Measurements from ENCODE around the gene APBB1IP.

Gene APBB1IP

DNA sequence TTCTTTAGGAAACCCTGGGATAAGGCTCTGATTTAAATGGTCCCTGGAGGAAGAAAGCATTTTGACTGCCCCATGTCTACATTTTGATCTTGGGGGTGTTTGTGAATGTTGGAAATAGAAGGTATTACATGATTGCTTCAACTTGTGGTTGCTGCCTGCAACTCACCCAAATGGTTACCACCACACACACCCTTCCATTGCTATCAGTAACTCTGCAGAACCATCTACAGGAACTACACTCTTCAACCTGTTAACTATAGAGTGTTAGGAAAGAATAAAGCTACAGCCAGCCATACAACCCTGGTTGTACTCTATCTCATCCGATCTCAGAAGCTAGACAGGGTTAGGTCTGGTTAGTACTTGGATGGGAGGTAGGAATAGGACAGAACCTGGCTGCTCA is 71.2 kb downstream of the APBB1IP start:
- no peak for DNase-seq

DNA sequence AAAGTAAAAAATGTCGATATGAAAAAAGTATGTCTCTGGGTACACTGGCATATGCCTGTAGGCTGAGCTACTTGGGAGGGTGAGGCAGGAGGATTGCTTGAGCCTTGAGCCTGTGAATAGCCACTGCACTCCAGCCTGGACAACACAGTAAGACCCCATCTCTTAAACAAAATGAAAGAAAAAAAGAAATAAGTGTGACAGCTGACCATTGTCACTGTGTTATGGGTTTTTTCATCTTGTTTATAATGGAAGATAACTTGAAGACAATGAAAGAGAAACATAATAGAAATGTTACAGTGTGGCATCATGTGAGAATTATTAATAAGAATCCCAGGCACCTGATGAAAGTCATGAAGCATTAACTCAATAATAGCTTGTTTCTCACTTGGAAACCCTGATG is 75.0 kb downstream of the APBB1IP start:
- DNase-seq = no peak

DNA sequence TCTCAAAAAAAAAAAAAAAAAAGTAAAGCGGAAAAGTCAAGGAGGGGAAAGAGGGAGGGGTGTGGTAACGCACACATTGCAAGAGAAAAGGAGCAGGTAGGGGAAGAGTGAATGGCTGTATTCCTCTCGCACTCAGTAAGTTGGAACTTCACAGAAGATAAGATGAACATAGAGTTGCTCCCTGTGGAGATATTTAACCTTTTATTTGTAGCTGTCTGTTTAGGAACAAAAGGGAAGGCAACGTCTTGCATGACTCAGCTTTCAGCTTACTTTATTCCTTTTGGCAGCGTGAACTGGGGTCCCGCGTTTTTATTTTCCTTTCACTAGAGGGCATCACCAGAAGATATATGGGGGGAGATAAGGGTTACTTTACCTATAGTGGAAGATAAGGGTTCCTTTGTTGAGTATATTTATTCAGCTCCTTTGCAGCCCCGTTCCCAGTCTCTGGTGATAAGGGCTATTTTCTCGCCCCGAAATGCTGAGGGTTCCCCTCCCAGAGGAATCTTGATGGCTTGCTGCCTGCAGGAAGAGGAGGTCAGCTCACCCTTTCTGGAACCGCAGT is 78.5 kb downstream of the APBB1IP start:
- peak; percentile 3 for DNase-seq

DNA sequence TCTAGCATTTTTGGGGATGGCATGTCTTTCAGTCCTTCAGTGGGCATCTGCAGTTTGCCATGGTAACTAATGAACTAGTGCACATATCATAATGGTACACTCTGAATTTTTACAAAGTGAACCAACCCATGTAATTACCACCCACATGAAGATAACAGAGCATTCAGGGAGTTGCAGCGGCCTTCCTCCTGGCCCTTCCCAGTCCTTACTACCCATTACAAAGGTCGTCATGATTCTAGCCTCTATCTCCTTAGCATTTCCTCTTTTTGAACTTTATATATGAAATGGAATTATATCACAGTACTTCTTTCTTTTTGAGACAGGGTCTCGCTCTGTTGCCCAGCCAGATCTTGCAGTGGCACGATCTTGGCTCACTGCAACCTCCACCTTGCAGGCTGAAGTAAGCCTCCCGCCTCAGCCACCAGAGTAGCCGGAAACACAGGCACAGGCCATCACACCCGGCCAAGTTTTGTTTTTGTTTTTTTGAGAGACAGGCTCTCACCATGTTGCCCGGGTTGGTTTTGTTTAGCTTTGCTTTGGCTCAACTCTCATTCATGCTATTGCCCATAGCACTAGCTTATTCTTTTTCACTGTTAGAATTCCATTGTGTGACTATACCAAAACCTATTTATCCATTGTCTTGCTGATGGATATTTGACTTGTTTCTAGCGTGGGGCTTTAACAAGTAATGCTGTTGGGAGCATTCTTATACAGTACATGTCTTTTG is 79.2 kb downstream of the APBB1IP start:
- no peak for DNase-seq

DNA sequence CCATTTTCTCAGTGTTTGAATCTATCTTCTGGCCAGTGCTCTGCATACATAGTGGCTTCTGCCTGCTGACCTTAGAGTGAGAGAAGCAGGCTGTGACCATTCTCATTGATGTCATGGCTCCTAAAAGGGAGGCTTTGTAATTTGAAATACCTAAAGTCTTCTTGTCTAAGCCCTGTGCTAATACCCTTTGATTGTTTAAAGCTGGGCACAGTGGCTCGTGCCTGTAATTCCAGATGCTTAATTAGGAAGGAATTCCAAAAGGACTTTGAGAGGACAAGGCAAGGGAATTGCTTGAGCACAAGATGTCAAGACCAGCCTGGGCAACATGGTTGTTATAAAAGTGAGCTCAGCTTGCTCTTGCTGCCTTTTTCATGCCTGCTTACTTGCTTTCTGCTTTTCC is 81.7 kb downstream of the APBB1IP start:
- no peak for DNase-seq

DNA sequence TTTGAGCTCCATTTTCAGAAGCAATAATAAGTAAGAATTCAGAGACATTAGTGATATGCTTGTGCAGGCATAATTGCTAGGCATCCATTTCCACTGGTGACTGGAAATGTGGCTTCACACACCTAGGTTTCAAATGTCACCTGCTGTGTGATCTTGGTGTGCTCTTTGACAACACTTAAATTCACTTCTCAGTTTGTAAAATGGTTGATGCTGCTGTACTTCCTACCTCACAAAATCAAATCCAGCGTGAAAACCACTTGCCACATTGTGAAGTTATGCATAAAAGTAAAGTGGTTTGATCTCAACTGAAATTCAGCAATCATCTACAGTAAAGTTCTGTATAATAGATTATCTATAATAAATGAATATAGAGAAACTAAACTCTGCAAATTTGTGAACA is 82.4 kb downstream of the APBB1IP start:
- no peak for DNase-seq

DNA sequence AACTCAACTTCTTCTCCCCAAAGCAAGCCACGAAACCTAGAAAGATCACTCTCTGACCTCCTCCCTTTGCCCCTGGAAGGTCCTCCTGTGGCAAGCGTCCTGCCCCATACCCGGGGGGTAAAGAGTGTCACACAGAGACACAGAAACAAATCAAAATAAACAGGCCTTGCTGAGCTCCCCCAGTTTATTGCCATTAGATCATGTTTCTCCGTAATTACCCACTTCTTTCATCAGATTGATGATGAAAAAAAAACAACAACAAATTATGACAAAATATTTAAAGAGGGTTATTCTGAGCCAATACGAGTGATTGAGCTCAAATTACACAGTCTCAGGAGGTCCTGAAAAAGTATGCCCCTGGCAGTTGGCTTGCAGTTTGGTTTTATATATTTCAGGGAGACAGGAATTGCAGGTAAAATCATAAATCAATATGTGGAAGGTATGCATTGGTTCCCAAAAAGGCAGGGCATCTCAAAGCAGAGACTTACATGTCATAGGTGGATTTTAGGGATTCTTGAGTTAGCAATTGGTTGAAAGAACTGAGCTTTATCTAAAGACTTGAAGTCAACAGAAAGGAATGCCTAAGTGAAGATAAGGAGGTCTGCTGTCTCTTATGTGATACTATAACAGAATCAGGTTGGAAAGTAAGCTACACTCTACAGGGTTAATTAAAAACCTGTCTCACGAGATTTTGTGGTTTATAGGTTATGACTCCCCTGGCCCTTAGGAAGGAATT is 86.2 kb downstream of the APBB1IP start:
- DNase-seq = no peak

DNA sequence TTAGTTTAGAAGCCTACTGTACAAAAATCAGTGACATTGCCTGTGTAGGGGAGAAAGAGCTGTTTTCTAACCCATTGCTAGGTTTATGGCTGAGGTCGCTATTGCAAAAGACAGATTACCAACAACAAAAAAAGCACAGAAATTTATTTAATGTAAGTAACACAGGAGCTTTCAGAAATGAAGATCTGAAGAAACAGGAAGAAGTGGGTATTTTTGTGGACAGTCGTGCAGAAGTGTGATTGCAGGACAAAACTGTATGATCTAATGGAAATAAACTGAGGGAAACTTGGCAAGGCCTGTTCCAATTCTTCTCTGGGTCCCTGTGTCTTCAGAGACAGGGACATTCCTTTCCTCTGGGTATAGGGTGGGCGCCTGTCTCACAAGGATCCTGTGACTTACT is 87.4 kb downstream of the APBB1IP start:
- no peak for DNase-seq

DNA sequence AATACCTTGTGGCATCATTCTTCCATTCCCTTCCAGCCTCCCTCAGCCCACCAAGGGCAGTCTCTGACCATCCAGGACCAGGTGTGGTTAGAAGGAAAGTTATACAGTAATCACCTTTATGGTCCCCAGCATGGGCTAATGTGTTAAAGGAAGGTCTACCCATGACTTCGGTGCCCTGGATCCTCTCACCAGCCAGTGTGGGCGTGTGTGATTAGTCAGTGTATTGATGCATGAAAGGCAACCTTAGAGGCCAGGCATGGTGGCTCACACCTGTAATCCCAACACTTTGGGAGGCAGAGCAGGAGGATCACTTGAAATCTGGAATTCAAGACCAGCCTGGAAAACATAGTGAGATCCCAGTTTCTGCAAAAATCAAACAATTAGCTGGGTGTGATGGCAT is 88.9 kb downstream of the APBB1IP start:
- no peak for DNase-seq

DNA sequence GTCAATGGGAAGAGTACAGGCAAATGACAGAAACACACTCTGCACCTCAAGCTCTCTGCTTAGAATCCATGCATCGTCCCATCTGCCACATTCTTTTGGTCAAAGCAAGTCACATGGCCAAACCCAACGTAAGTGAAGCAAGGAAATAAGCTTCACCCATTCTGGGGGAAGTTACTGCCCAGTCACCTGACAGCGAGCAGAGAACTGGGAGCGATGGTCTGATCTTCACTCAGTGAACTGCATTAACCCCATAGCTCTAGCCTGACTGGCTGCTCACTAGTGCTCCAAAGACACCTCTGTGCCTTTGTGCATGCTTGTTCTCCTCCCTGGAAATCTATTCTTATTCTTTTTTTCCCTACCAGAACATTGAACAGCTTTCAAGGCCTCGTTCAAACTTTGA is 89.9 kb downstream of the APBB1IP start:
- DNase-seq = no peak

DNA sequence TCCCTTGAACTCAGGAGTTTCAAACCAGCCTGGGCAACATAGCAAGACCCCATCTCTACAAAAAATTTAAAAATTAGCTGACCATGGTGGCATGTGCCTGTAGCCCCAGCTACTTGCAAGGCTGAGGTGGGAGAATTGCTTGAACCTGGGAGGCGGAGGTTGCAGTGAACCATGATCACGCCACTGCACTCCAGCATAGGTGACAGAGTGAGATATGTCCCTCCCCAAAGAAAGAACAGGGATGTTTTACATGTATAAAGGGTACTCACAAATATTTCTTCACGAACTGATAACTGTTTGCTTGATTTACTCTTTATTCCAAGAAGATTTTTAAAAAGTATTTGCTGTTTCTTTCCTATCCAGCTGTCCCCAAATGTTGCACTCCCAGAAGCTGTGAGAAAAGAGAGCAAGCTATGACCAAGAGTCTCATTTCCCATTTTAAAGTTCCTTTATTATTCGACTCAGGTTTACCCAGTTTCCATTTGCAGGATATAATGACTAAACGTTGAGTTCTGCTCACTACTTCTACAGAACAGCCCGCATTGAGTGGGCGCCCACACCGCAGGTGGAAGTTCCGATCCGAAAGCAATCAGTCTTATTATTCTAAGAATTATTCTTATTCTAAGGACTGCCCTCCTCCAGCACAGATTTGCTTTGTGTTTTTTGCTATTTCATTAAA is 90.7 kb downstream of the APBB1IP start:
- no peak for DNase-seq

DNA sequence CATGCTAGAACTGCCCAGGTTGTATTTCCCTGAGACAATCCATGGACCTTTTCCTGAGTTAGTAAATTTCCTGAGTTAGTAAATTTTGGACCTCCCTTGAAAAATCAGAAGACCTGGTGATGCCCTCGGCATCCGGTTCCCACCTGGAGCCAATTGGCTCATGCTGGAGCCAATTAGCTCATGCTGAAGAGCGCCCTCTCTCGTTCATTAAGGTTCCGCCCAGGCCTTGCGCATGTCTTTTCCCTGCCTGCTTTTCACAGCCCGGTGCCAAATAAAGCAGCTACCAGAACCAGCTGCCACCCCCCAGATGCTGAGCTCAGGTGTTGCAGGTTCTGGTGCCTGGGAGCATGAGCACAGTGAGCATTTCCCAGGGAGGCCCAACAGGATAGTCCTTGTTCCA is 96.2 kb downstream of the APBB1IP start:
- DNase-seq = no peak

DNA sequence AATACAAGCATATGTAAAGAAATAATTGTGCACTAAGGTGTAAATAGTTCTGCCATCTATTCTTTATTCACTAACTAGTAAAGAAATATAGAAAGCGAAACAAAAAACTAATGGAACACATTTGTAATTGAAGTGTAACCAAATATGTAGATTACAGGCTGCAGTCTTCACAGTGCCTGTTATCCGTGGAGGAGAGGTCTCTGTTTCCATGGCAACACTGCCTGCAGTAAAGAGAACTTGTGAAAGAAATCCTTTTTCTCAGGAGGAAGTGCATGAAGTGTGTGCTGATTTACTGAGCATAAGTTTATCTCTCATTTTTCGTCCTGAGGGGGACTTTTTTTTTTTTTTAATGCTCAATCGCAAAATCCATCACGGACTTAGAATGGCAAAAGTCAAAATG is 102.5 kb downstream of the APBB1IP start:
- no peak for DNase-seq

DNA sequence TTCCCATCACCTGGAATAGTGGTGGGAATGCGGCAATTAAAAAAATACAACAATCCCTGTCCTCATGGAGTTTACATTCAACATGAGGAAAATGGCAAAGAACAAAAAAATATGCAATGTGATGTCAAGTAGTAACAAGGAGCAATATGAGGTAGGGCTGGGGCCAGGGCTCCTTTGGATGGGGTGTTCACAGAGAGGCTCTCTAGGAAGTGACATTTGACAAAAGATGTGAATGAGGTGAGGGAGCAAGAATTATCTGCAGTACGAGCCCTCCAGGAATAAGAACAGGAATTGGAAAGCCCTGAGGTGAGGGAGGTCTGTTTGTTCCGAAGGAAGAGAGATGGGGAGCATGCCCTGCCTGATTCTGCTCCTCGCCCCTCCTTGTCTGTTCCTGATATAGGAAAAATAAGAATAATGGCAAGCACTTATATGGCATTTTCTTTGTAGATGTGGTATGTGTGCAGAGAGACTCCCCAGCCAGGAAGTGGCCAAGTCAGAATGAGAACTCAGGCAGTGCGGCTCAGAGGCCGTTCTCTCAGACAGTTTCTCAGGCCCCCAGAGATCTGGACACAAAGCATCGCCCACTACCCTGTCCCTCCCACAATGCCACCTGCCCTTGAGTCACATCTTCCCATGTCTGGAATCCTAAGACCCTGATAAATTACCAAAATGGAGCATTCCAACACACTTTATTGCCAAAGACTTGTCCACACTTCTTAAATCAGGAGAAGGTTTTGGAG is 105.6 kb downstream of the APBB1IP start:
- no peak for DNase-seq

DNA sequence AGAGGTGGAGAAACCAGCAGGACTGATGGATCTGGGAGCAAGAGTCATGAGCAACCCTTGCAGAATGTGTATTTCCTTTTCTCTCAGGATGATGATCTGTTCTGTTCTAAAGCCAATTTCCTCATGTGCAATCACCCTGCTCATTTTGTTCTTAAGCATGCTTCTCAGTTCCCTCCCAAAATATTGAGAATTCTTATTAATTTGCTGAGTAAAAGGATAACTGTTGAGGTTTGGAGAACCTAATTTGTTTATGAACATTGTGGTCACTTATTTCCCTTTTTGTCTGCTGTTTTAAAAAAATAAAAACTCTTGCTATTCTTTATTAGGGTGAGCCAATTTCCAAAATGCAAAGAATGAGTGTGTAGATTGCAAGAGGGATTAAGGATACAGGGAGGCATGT is 106.8 kb downstream of the APBB1IP start:
- no peak for DNase-seq

DNA sequence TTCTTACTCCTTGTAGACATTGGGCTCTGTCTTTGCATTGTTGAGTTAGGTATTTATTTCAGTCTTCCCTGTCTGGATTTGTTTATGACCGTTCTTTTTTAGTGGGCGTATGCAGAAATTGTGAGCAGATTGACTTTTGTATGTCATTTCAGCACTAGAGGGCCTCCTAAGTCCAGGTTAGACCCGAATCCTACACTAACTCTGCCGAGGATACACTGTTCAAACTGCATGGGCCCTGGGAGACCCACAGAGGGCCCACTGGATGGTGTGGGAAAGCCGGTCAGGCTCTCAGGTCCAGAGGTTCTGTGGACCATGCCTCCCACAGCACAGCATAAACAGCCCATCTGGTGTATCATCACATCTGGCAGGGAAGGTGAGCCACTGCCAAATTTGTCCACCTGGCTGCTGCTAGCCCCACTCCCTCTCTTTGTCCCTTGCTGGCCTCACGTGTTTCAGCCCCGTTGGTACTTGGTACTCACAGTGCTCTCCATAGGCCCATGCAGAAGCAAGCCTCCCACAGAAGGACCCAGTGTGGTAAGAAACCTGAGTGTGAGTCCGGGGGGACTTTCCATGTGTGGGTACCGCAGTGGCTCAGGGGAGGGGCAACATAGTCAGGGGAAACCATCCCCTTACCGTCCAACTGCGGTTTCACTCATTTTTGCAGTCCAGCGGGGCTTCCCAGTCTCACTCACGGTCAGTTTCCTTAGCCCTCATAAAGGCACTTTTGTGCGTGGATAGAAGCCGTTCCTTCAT is 112.8 kb downstream of the APBB1IP start:
- DNase-seq = no peak

DNA sequence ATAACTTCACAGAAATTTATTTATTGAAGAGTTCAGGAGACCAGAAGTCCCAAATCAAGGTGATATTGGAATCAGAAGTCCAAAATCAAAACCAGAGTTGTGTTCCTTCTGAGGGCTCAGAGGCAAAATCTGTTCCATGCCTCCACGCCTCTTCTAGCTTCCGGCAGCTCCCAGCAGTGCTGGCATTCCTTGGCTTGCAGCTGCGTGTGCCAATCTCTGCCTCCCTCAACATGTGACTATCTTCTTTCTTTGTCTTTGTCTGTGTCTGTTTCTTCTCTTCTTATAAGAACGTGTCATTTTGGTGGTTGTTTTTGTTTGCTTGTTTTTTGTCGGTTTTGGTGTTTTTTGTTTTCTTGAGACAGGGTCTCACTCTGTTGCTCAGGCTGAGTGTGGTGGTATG is 116.1 kb downstream of the APBB1IP start:
- DNase-seq = no peak

DNA sequence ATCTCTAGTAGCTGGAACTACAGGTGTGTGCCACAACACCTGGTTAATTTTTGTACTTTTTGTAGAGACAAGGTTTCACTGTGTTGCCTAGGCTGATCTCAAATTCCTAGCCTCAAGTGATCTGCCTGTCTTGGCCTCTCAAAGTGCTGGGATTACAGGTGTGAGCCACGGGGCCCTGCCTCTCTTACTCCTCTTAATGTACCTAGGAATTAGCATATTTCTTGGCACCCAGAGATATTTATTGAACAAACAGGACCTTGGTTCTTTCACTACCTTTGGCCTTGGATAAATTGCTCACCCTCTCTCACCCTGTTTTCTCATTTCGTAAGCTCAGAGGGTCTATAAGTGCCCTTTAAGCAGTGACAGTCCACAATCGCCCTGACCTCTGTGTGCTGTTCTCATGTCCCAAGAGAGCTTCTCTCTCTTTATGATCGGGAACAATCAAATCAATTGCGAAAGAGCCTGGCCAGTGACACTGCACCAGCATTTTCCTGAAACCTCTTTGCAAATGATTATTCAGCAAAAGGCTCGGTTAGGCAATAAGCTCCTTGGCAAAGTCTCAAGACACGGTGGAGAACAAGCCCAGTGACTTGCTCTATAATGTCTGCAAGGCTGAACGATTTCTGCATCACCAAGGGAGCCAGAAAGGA is 117.7 kb downstream of the APBB1IP start:
- DNase-seq = no peak

DNA sequence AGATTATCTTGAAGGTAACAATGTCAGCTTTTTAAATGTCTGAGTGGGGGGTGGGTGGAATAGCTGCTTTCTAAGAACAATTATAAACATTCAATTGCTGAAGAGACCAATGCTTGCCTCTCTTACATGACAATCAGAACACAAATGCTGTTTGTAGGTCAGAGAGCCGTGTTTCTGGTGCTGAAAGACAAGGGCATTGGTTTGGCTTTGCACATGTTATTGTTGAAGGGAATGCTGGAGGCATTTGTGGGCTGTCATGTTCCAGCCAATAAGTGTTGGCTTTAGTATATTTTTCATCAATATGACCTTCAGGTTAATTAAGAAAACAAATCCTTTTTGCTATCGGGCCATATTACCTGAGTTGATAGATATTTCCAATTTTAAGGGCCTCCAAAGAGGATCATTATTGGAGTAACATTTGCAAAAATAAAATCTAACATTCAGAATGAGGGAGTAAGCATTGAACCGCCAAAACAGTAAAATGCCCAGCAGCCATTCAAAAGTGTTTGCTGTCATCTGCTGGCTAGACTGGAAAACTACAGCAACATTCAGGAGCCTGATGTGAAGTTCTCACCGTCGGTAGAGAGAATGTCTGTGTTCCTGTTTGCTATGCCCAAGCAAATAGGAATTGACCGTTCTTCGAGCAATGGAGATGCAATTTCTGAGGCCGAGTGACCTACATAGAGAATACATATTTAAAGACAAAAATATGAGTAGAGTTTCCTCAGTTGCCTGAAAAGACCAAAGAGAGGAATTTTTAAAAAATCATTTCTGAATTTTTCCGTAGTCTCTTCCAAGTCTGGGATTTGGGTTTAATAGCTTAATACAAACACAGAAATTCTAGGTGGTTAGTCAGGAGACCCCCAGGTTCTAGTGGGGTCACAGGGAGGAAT is 118.9 kb downstream of the APBB1IP start:
- peak; percentile 29 for DNase-seq

DNA sequence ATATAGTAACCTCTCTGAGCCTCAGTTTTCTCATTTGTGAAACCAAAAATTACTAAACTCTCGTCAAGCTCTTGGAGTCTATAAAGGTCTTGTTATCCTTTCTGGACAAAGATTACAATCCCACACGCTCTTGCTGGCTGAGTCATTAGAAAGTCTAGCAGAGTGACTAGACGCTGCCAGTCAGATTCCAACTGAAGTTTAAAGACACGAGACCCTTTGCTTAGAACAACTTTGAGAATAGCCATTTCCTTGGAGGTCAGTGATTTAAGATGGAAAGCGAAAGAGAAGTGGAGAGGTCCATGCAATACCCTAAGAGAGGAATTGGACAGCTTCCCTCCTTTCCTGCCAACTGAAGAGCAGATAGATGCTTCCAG is 119.5 kb downstream of the APBB1IP start:
- no peak for DNase-seq

Measured in RPMI8226 (cell line).